H1 (cell line): ENCODE results near the gene S100A13. TPM values are rescaled to one million over a fixed set of nuclear protein-coding genes. Genes with fewer than 3 reads are reported as not detected.

Experiments used
- KDM1A ChIP-seq: fragments of 200-600, 300-600 bp; sonication (generic); IDR thresholded peaks from 2 replicates; pipeline ENCODE4 v1.7.1; 2016; ENCODE audit warnings: mild to moderate bottlenecking, low read length, borderline replicate concordance
- polyA plus RNA-seq, 7 experiments: library from polyadenylated mRNA; depleted of rRNA in 3 of 7; stranded (reverse) in 5 of 7; unstranded in 2 of 7; fragments of >200 nt in 5 of 7; fragments of 200-250 nt in 2 of 7; gene quantifications; 1 replicate in 5 of 7; 2 replicates in 1 of 7; 4 replicates in 1 of 7; pipeline versions ENCODE4 v1.2.1 to v1.2.3, GENCODE V29; 2011 to 2013; ENCODE audit warnings: missing spikeins in 2 of 7, mixed read lengths in 2 of 7
- total RNA-seq: library from RNA; stranded (reverse); fragmentation: NEBNext Ultra II Directional; extraction: Animal tissue kit (Norgen Biotek cat#: 25700); gene quantifications from 2 replicates; pipeline ENCODE4 v1.2.1, GENCODE V29; 2021

S100A13 gene
- total and polyA plus RNA-seq, 2 of the 8 experiments (the other 6 are each of a cell fraction or from before 2014, with no cell fraction given), result 63.6 to 127 TPM

GRCh38 chr1:153592748-153593147, 34.6 kb downstream of the S100A13 start (continued):
- no peak for TF ChIP-seq KDM1A
